Large intestine (tissue), 3 donors: ENCODE data around the gene UST. TPM values are rescaled to one million over a fixed set of nuclear protein-coding genes. Genes with fewer than 3 reads are reported as not detected.
A peak's percentile ranks its signal among the peaks of the same experiment; 100 is the strongest.
"Not testable (repeated sequence)": the region's sequence is repeated elsewhere in the genome, so short reads cannot be mapped to it uniquely, and the experiment has no call there.

Experiments
- DNase-seq, 2 donors: peaks; one replicate each; pipeline versions ENCODE4 v3.0.0 to v3.0.0-alpha.2; 2013
- H3K27ac ChIP-seq: one replicate; pipeline ENCODE4 v1.5.1; 2013; ENCODE audit warnings: low read length
- H3K27me3 ChIP-seq: 2 replicates; pipeline ENCODE4 v1.6.1; 2013; ENCODE audit warnings: low read length; ENCODE audit not compliant: control insufficient read depth, insufficient read depth
- H3K36me3 ChIP-seq: 2 replicates; pipeline ENCODE4 v1.6.1; 2013; ENCODE audit warnings: low read length; ENCODE audit not compliant: control insufficient read depth, insufficient read depth
- H3K4me1 ChIP-seq: one replicate; pipeline ENCODE4 v1.6.1; 2013; ENCODE audit warnings: low read length; ENCODE audit not compliant: control insufficient read depth, insufficient read depth
- H3K4me3 ChIP-seq: one replicate; pipeline ENCODE4 v1.5.1; 2013; ENCODE audit warnings: low read length
- H3K9me3 ChIP-seq: one replicate; pipeline ENCODE4 v1.6.1; 2013; ENCODE audit warnings: mild to moderate bottlenecking, low read depth, low read length, moderate library complexity; ENCODE audit not compliant: control insufficient read depth
- WGBS: methylation state at CpG from one replicate; pipeline ENCODE4 v1.1.5; 2013; ENCODE audit warnings: low lambda C conversion rate; ENCODE audit not compliant: insufficient coverage; 5-methylcytosine and 5-hydroxymethylcytosine counted together
- polyA plus RNA-seq: library from polyadenylated mRNA; unstranded; fragments of 120-200 nt; gene quantifications from one replicate; pipeline ENCODE4 v1.2.1, GENCODE V29; 2013

UST gene
- polyA plus RNA-seq, 1 donor: 2.9 TPM

- Histone ChIP-seq H3K27ac (no peak overlapping the region), H3K4me1 (no peaks in the 10 kb centered on the region), H3K36me3 (no peaks in the 10 kb centered on the region), H3K4me3 (no peak overlapping the region), H3K9me3 (no peaks in the 10 kb centered on the region), H3K27me3 (peaks cover 31% of the 10 kb centered on the region)
- no peak for DNase-seq
- WGBS: 100% methylated on average over 1 of the region's 2 CpGs
Measured at GRCh38 chr6:148751793-148752170, 5.0 kb downstream of the UST start.

GRCh38 chr6:148755379-148755778, 8.5 kb downstream of the UST start:
- H3K4me1 ChIP-seq, H3K4me3 ChIP-seq, H3K27me3 ChIP-seq, H3K36me3 ChIP-seq, H3K9me3 ChIP-seq, H3K27ac ChIP-seq, DNase-seq: not testable (repeated sequence)
- WGBS: no CpG with 5 or more reads among the region's 1 CpG

GRCh38 chr6:148757944-148758480, 11.2 kb downstream of the UST start:
- WGBS: 38% methylated on average over 1 of the region's 2 CpGs

GRCh38 chr6:148758492-148758891, 11.7 kb downstream of the UST start:
- peak overlapping the region; percentile 39 for H3K27ac ChIP-seq
- WGBS: no CpG with 5 or more reads among the region's 6 CpGs
- DNase-seq: no peak

More at GRCh38 chr6:148757944-148758480, 11.2 kb downstream of the UST start:
- Histone ChIP-seq H3K4me3 (no peak overlapping the region), H3K27ac (no peak overlapping the region), H3K4me1 (no peaks in the 10 kb centered on the region), H3K9me3 (no peaks in the 10 kb centered on the region), H3K27me3 (no peaks in the 10 kb centered on the region), H3K36me3 (no peaks in the 10 kb centered on the region)
- DNase-seq: no peak

GRCh38 chr6:148760258-148760534, 13.4 kb downstream of the UST start:
- Histone ChIP-seq H3K4me3 (no peak overlapping the region), H3K4me1 (no peaks in the 10 kb centered on the region), H3K27ac (no peak overlapping the region), H3K9me3 (no peaks in the 10 kb centered on the region), H3K36me3 (no peaks in the 10 kb centered on the region), H3K27me3 (no peaks in the 10 kb centered on the region)
- WGBS: no CpG with 5 or more reads among the region's 1 CpG
- no peak for DNase-seq

More at GRCh38 chr6:148758492-148758891, 11.7 kb downstream of the UST start:
- Histone ChIP-seq H3K9me3 (no peaks in the 10 kb centered on the region), H3K4me3 (no peak overlapping the region), H3K4me1 (no peaks in the 10 kb centered on the region), H3K27me3 (no peaks in the 10 kb centered on the region), H3K36me3 (no peaks in the 10 kb centered on the region)

GRCh38 chr6:148760568-148761526, 14.0 kb downstream of the UST start:
- no peak overlapping the region for H3K4me3 ChIP-seq
- no peaks in the 10 kb centered on the region for H3K4me1 ChIP-seq

GRCh38 chr6:148761527-148762011, 14.7 kb downstream of the UST start:
- WGBS: 79% methylated on average over 2 of the region's 8 CpGs
- Histone ChIP-seq H3K27ac (peak overlapping the region; percentile 46), H3K36me3 (no peaks in the 10 kb centered on the region), H3K4me1 (no peaks in the 10 kb centered on the region), H3K9me3 (no peaks in the 10 kb centered on the region), H3K27me3 (no peaks in the 10 kb centered on the region), H3K4me3 (no peak overlapping the region)
- peak in 1 of 2 donors; percentile 9 for DNase-seq

More at GRCh38 chr6:148760568-148761526, 14.0 kb downstream of the UST start:
- WGBS: no CpG with 5 or more reads among the region's 14 CpGs
- H3K9me3 ChIP-seq: no peaks in the 10 kb centered on the region
- no peaks in the 10 kb centered on the region for H3K27me3 ChIP-seq
- H3K36me3 ChIP-seq: no peaks in the 10 kb centered on the region
- DNase-seq: peak; percentile 16 to 34
- peak overlapping the region; percentile 52 for H3K27ac ChIP-seq

GRCh38 chr6:148762231-148762630, 15.4 kb downstream of the UST start:
- no peaks in the 10 kb centered on the region for H3K4me1 ChIP-seq
- no peak overlapping the region for H3K4me3 ChIP-seq
- no peaks in the 10 kb centered on the region for H3K9me3 ChIP-seq
- H3K27ac ChIP-seq: no peak overlapping the region
- H3K27me3 ChIP-seq: no peaks in the 10 kb centered on the region
- no peak for DNase-seq
- WGBS: no CpG with 5 or more reads among the region's 1 CpG
- no peaks in the 10 kb centered on the region for H3K36me3 ChIP-seq

GRCh38 chr6:148764259-148765020, 17.6 kb downstream of the UST start:
- H3K27ac ChIP-seq, H3K4me3 ChIP-seq, H3K9me3 ChIP-seq, H3K27me3 ChIP-seq, H3K4me1 ChIP-seq, H3K36me3 ChIP-seq, DNase-seq: not testable (repeated sequence)
- 82% methylated on average over 2 of the region's 10 CpGs for WGBS
